ENCODE results near the gene AQP12A.
A peak's percentile ranks its signal among the peaks of the same experiment; 100 is the strongest.
"Not testable (repeated sequence)": the region's sequence is repeated elsewhere in the genome, so short reads cannot be mapped to it uniquely, and the experiment has no call there.

The AQP12A gene

DNA sequence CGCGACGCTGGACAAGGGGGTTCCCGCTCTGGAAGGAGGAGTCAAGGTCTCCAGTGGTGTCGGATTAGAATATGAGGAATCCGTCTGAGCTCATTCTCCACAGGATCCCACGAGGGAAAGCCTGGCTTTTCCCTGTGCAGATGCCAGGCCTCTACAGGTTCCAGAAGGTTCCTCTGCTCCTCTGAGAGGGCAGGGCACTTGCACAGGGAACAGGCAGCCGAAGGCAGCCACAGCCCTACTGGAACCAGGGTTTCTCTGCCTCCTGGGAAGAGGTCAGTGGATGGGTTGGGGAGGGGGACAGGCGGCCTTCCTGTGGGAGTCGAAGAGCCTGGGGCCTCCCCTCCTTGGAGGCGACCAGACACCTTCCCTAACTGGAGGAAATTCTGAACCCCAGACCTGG is 1.7 kb upstream of the AQP12A start:
- DNase-seq, result no peak

DNA sequence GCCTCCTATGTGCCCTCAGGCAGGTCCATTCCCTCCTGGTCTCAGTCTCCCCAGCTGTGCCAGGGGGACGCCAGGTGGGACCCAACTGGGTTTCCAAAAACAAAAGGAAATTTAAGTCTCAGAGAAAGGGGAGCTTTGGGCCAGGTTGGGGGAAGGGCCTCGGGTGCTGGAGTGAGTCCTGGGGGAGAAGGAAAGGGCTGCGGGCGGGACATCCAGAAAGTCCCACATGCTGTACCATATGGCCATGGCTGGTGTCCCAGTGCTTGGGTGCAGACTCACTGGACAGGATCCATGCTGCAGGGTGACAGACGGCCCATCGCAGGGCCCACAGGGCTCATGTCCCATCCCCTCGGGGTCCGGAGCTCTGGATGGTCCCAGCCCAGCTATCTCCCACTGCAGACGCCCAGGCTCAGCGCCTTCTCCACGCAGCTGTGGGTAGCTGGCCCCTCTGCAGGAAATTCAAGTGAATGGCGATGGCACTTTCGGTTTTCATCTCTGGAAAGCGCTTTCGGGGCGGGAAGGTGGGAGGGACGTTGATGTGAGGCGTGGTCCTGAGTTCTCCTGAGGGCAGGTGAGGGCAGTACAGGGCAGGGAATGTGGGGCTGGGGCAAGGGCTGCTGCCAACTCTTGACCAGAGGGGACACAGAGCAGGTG is 1.1 kb upstream of the AQP12A start:
- DNase-seq, result not testable (repeated sequence)

DNA sequence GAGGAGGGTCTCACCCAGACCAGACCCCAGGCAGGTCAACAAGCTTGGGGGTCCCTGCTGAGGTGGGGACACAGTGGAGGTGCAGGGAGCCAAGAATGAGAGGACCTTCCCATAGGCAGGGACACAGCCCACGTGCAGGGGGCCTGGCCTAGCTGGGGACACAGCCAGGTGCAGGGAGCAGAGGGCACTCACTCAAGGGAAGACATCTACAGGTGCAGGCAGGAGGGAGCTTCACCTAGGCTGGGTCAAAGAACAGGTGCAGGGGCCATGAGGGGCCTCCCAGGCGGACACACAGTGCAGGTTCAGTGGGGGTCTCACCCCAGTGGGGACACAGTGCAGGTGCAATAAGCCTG is 615 bp upstream of the AQP12A start:
- not testable (repeated sequence) for DNase-seq

DNA sequence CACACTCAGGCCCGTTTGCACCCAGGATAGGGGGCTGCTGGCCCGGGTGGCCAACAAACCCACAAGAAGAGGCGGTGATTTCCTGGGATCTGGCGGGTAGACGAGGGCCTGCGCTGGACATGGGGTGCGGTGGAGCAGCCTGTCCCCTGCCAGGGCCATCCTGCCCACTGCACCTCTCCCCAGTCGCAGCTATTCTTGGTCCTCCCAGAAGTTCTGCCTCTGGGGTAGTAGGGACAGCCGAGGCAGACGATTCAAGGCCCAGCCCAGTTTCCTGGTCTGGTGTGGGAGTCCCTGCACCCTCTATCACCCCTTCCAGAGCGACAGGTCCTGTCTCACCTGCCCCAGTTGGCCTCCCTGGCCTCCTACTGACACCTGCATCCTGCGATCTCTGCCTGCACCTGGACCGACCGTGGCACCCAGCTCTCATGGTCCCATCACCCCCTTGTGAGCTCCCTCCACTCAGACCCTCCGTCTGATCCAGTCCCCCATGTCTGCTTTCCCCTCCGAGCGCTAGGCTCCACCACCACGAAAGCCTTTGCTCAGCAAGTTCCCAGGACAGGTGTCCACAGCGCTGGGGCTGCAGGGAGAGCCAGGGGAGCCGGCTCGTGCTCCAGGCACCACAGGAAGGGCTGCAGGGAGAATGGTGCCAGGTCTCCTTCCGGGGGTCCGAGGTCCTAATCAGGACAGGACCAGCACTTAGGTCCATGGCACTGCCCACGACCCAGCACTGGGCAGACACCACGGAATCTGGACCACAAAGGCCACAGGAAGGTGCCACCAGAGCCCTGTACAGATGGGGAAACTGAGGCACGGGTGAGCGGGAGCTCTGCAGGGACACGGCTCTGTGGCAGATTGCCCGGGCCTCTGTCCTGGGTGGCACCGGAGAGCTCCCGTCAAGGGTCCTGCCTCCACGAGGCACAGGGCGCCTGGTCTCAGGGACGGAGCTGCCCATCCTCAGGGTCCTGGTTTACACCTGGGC is 1.2 kb downstream of the AQP12A start:
- DNase-seq, result not testable (repeated sequence)

DNA sequence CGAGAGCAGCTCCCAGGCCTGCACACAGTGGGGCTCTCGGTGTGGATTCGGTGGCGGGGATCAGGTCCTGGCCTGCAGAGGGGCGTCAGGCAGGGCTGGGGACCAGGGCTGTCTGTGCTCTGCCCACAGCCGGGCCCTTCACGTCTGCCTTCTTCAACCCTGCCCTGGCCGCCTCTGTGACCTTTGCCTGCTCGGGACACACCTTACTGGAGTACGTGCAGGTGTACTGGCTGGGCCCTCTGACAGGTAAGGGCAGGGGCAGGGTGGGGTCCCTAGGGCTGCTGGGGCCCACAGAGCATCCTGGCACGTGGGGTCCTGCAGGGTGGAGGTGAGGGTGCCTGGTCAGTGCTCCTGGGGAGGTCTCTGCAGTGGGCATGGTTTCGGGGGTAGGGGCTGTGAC is 2.6 kb downstream of the AQP12A start:
- not testable (repeated sequence) for DNase-seq

DNA sequence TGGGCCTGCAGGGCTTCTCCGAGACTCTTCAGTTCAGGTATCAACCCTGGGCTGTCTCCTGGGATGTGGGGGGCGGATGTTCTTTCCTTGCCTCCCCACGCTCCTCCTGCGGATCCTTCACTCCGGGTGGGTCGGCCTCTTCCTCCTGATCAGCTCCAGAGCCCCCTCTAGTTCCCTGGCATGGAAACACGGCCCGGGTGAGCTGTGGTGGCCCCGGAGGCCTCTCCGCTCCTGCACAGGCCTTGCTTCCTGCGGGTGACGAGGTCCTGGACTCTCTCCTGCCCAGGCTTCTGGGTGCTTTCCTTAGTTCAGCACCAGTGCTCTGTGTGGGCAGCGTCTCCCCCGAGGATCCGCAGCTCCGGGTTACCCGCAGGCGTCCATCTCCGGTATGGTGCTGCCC is 3.9 kb downstream of the AQP12A start:
- not testable (repeated sequence) for DNase-seq

DNA sequence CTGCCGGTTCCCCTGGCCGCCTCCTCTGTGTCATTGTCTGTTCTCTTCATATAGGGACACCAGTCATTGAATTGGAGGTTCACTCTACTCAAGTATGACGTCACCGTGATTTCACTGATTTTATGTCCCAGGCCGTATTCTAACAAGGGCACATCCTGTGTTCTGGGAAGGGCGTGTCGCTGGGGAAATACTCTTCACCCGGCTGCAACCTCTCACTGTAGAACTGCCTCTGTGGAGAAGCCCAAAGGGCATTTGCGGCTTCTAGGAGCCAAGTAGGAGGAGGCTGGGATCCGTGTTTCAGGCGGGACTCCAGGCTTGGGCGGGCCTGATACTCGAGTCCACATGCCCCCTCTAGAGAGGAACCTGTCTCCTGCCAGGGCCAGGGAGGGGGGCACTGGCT is 4.8 kb downstream of the AQP12A start:
- DNase-seq, result not testable (repeated sequence)

DNA sequence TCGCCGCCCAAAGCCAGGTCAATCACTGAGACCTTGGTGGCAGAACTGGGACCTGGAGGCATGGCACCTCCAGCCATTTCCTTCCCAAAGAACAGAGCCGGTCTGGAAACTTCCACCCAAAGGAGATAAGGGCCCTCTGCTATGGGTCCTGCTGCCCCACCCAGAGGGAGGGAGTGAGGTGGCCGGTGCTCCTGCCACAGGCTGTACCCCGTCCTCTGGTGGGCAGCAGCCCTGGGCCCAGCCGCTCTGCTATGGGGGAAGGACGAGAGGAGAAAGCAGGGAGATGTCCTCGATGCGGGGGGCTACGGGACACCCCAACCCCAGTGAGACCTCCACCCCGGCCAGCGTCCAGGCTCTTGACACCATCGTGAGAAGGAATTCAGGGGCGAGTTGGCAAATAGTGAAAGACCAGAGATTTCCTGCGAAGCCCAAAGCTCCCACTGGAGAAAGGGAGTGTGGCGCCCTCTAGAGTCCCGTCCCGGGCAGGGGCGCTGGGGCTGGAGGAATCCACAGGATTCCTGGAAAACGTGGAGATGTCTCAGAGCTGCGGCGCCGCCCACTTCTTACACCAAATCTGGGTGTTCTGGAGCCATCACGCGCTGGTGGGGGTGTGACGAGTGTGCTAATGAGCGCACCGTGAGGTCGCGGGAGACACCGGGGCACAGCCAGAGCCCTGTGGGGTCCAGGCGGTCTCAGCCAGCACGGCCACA is 7.3 kb downstream of the AQP12A start:
- DNase-seq, result not testable (repeated sequence)

DNA sequence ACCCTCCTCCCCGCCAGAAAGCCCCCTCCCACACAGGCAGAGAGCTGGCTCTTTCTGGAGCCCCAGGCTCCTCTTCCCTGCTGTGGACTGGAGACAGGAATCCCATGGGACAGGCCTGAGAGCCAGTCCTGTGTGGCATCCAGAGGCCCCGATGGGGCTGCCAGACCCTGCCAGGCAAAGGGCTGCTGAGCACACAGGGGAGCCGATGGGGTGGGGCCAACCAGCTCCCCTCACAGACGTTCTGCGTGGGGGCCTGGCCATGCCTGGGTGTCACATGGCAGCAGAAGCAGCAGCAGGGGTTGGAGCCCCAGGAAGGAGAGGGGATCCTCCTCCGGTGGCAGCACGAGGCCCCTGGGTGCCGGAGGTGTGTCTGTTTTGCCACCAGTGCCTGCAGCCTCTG is 8.2 kb downstream of the AQP12A start:
- not testable (repeated sequence) for DNase-seq

DNA sequence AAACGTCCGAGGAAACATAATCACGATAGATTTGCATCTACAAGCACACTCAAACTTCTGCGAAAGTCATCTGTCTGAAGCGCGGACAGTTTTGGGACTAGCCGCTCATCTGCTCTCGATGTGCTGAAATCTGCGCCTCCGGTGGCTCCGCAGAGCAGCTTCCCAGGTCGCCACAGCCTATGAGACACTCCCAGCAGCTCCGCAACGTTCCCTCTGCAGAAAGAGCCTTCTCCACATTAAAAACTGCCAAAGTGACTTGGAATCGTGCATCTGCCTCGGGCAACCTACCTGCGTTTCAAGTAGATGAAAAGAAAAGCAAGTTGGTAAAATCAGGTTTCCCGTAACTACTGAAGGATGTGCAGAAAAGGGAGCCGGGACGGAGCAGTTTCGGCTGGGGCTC is 8.9 kb downstream of the AQP12A start:
- not testable (repeated sequence) for DNase-seq

DNA sequence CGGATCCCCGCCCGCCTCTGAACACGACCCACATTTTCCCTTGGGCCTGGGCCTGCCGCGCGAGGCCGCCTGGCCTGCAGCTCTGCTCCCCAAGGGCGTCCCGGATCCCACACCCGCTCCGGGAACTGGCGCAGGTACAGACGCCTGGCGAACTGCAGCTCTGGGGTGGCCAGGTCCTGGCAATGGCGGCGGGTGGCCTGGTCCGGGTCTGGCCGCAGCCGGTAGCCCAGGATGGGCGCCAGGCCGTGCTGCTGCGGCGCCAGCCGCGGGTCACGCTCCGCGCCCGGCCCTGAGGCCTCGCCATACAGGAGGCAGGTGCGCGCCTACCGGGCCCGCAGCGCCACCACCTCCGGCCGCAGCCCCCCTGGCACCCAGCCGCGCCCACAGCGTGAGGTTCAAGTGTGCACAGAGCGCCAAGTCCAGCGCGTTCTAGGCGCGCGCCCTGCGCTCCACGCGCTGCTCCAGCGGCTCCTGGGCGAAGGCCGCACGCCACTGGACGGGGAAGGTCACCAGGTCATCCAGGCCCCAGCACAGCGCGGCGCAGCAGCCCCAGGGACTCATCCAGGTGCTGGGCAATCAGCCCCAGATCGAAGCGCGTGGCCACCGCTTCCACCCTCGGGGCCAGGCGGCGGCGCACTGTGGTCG is 9.5 kb downstream of the AQP12A start:
- DNase-seq, result no peak

DNA sequence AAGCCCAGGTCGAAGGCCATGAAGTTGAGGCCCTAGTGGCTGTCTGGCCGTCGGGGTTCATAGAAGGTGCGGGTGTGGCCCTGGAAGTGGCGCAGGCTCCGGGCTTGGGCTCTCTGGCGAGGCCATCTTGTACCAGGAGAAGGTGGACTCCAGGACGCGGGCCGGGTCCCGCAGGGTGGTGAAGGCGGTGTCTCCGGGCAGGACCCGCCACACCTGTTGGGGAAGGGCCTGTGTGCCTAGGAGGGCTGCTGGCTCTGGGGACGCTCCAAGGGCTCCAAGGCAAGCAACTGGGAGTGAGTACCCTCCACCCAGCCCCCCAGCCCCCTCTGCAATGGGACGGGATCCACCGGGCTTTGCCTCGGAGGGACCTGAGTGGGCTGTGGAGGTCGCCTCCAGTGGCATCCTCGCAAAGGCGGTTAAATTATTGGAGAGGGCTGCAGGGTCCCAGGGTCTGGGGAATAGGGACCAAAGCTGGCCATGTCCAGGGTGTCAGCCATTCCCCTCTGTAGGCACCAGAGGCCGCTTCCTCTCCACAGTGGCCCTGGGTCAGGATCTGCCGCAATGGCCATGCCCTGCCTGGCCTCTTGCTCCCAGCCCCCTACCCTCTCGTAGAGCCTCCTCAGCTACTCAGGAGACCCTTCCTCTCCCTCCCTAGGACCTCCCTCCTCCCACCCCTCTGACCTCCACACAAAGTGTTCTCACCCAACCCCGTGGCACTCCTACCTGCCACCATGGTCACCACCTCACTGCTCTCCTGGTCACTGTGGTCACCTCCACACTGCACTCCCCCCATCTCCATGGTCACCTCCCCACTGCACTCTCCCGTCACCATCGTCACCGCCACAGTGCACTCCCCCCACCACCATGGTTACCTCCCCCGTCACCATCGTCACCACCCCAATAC is 10.3 kb downstream of the AQP12A start:
- DNase-seq, result no peak

DNA sequence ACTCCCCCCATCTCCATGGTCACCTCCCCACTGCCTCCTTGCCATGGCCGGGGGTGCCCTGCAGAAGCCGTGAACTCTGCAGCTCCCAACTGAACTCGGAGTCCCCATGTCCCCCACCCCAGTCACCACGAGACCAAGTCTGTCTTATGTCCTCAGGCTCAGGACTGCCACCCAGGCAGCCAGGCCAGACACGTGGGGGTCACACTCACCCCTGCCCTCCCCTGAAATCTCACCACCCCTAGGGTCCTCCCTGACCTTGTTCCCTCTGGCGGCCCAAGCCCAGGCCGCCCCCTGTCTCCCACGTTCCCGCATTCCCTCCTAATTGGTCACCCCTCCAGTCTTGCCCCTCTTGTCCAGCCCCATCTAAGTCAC is 11.0 kb downstream of the AQP12A start:
- DNase-seq, result no peak

DNA sequence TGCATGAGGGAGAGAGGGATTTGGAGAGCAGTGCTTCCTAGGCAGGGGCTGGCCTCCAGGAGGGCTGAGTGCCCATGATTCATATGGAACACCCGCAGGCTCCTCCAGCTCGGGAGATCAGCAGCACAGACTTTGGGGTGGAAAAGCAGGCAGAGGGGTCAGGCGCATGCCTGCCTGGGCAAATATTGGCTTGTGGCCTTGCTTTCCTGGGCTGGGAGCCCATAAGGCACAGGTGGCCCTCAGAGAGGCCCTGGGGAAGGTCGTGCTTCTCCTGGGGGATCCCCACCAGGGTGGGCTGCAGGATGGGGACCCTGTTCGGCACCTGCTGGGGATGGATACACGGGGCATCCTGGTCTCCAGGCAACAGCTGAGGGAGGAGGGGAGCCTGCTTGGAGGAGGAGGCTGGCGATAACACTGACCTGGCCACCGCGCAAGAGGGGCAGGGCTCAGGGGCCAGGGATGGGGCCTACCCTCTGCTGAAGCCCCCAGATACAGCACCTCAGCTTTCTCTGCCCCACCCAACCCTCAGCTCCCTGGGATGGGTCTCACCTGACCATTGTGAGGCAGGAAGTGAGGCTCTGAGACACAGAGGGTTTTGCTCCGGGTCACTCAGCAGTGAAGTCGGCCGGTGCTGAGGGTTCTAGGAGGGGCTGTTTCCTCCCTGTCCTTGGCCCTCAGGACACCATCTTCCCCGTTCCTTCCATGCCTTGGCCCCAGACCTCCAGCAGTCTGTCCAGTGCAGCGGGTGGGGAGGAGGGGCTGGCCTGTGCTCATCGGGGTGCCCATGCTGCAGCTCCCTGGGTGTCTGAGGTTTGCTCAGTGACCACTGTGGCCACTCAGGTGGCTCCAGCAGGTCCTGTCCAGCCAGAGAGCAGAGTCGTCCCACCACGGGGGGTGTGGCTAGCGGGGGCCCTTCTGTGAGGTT is 12.0 kb downstream of the AQP12A start:
- DNase-seq, result no peak

DNA sequence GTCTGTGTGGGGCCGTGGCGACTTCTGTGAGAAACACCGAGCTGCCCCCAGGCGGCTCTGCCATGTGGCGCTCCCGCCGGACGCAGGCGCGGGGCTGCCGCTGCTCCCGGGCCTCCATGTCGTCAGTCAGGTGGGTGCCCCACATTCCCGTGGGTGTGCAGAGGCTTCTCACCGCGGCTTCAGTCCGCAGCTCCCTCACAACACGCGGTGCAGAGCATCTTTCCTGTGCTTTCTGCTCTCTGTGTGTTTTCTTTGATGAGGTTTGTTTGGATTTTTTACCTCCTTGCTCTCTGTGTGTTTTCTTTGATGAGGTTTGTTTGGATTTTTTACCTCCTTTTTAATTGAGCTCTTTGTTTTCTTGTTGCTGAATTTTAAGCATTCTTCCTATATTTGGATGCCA is 13.0 kb downstream of the AQP12A start:
- peak in 1 of 2 donors; percentile 6 for DNase-seq

DNA sequence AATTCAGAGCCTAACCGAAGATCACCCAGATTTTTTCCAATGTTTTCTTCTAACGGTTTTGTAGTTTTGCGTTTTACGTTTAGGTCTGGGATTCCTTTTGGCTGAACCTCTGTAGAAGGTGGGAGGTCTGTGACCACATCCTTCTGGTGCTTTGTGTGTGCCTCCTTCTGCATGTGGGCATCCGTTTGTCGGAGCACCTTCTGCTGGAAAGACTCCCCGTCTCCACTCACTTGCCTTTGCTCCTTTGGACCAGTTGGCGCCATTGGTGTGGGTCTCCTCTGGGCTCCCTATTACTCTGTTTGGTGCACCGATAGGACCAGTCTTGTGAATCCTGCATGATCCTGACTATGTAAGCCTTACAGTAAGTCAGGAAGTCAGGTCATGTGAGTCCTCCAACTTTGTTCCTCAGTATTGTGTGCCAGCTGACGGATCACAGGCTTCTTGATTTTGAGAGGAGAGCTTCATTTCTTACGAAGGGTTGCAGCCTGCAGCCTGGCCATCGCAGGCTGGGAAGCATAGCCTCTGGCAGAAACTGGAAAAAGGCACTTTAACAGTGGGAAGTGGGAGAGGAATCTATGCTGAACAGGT is 13.6 kb downstream of the AQP12A start:
- DNase-seq, result no peak

DNA sequence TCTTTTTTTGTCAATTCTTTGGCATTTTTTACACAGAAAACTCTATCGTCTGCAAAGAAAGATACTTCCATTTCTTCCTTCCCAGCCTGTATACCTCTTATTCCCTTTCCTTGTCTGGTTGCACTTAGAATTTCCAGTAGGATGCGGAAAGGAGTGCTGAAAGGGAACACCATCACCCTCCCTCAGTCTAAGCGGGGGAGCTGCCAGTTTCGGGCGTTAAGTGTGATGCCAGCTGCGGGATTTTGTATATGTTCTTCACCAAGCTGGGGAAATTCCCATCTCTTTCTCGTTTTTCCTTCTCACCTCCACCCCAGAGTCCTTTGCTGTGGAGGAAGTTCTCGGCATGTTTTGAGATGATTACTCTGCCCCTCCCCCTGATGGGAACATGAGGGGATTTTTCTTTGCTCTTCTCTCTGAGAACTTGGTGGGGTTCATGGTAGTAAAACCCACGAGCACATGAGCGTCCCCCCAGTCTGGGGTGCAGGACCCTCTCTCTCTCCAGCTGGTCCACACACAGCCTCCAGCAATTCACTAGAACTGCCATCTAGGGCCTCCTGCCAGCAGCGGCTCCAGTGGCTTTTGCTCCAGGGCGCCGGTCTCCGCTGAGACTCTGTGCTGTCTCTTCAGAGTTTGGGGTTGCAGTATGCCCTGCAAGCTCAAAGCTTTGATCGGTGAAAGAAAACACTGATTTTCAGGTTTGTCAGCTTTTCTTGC is 15.5 kb downstream of the AQP12A start:
- DNase-seq, result no peak

DNA sequence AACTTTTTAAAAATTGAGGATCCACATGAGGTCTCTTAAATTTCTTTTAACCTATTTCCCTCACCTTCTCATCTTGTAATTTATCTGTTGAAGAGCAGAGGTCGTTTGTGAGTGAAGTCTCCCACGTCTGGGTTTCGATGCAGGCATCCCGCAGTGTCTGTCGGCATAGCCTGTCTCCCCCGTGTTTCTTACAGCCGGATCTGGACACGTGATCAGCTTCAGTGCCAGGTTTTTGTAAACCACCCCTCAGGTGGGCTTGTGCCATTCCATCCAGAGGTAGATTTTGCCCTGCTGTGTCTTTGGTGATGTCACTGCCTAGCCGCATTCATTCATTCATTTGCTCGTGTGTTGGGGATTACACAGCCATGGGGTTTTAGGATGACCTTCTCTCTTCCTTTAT is 16.2 kb downstream of the AQP12A start:
- no peak for DNase-seq

DNA sequence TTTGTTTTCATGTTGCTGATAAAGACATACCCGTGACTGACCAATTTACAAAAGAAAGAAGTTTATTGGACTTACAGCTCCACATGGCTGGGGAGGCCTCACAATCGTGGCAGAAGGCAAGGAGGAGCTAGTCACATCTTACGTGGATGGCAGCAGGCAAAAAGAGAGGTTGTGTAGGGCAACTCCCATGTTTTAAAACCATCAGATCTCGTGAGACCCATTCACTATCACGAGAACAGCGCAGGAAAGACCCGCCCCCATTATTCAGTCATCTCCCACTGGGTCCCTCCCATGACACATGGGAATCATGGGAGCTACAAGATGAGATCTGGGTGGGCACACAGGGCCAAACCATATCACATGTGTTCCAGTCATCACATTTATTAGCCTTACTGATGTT is 16.8 kb downstream of the AQP12A start:
- DNase-seq, result no peak

DNA sequence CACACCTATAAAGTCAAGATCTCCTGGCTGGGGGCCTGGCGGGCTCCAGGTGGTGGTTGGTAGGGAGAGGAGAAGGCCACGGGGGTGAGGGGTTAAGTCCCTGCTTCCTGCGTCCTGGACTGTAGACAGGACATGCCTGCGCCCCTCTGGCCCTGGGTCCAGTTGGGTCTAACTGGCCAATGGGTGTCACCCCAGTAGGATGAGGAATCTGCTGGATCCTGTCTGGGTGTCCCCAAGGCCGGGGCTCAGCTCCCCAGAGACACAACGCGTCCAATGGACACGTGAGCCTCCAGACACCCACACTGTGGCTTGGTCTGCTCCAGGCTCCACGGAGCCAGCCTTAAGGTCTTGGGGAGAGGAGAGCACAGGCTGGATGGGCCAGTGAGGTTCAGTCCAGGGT is 19.6 kb downstream of the AQP12A start:
- DNase-seq, result no peak
